GM12873 (cell line): Measurements from ENCODE around the gene CNNM1.

Experiments
- CTCF ChIP-seq: IDR thresholded peaks from 2 replicates; pipeline ENCODE4 v1.5.1; 2012; ENCODE audit warnings: low read depth, mild to moderate bottlenecking, moderate library complexity, low read length, control low read depth; ENCODE audit not compliant: insufficient read depth; ENCODE audit errors: missing control alignments

The CNNM1 gene

GRCh38 chr10:99395750-99396445 lies 66.7 kb downstream of the CNNM1 start:
- no peak for TF ChIP-seq CTCF

- no peak for TF ChIP-seq CTCF
Observed at GRCh38 chr10:99396471-99396870, 67.3 kb downstream of the CNNM1 start.

- no peak for TF ChIP-seq CTCF
Observed at GRCh38 chr10:99399664-99400063, 70.5 kb downstream of the CNNM1 start.

GRCh38 chr10:99403674-99404073 lies 74.5 kb downstream of the CNNM1 start:
- no peak for TF ChIP-seq CTCF

GRCh38 chr10:99406149-99406548 lies 77.0 kb downstream of the CNNM1 start:
- no peak for TF ChIP-seq CTCF

- no peak for TF ChIP-seq CTCF
Observed at GRCh38 chr10:99410146-99410545, 81.0 kb downstream of the CNNM1 start.

- no peak for TF ChIP-seq CTCF
Observed at GRCh38 chr10:99410876-99411275, 81.7 kb downstream of the CNNM1 start.
